Stimulated activated CD4-positive, alpha-beta T cell treated with anti-CD3 and anti-CD28 coated beads, Interleukin-12 subunit alpha, Interleukin-12 subunit beta, amount 100 ng/mL, for 4 hours (primary cell): ENCODE measurements around the gene FAM13B.
"Not testable (repeated sequence)": the region's sequence is repeated elsewhere in the genome, so short reads cannot be mapped to it uniquely, and the experiment has no call there.

Experiments
- DNase-seq: peaks from one replicate; pipeline ENCODE4 v3.0.0-alpha.2; 2020

Gene FAM13B

DNA sequence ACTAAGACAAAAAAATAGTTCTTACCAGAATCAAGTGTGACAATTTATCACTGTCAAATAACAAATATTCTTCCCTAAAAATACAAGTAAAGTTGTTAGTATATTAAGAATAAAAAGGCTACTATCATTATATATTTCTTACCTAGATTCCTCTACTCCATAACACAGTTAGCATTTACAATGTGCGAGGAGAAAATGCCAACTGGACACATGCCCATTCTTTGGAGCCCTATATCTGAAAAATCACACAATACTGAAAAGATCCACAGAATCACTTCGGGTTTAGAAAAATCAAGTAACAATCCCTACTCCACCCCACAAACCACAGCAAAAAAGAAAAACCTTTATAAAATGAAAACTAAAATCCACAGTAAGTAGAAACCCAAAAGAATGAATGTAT, 72.7 kb downstream of the FAM13B start:
- no peak for DNase-seq

GRCh38 chr5:137959488-137959887, 73.4 kb downstream of the FAM13B start:
- DNase-seq: no peak

DNA sequence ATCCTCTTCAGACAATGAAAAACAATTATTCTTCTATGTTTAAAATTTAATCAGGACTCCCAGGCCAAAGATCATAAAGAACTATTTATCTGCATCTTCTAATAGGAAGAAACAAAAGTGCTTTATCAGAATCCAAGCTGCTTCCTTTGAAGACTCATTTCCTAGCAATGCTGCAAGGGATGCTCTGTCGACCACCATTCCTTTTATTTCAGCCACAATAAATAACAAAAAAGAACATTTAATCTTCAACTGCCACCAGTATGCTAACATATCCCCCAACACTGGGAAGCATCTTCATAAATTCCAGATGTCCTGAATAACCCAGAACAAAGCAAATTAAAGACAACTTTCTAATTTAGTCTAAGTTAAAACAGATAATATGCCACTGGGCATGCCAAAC, 74.9 kb downstream of the FAM13B start:
- DNase-seq: no peak

GRCh38 chr5:137954131-137954879, 78.6 kb downstream of the FAM13B start:
- no peak for DNase-seq

DNA sequence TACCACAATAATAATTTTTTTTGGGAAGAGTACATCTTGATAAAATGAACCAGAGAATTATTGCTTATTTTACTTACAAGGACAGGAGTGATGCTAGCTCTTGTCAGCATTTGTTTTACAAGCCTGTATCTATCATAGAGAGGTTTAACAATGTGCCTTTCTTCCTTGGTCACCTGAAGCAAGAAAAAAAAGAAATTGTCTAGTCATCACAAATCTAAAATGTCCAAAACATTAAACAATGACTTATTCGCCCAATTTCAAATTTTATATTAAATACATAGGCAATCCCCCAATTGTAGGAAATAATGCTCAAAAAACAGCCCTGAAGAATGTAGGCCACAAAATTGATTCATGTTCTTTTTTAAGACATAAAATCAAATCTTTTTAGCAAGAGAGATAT, 87.1 kb downstream of the FAM13B start:
- DNase-seq: no peak

DNA sequence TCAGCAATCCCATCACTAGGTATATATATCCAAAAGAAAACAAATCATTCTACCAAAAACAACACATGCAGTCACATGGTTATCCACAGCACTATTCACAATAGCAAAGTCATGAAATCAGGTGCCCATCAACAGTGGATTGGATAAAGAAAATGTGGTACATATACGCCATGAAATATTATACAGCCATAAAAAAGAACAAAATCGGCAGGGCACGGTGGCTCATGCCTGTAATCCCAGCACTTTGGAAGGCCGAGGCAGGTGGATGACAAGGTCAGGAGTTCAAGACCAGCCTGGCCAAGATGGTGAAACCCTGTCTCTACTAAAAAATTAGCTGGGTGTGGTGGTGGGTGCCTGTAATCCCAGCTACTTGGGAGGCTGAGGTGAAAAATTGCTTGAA, 88.6 kb downstream of the FAM13B start:
- DNase-seq: not testable (repeated sequence)

- DNase-seq: no peak
Measured at GRCh38 chr5:137939331-137939730, 93.5 kb downstream of the FAM13B start.

DNA sequence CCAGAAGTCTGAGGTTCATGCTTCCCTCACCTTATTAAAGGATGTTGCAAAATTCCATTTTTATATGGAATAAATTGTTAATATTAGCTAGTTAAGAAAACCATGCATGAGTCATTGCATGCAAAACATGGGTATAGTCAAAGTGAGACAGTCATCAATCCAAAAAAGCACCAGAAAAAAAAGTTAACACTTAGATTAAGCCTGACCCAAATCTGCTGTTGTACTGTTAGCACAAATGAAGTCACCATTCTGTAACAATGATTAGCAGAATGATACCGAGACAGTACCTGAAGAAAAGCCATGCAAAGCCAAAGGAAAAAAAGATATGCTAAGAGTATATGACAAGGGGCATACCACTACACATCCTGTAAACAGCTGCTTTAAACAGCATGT, 94.1 kb downstream of the FAM13B start:
- DNase-seq: no peak

- DNase-seq: no peak
Measured at GRCh38 chr5:137937994-137938750, 94.7 kb downstream of the FAM13B start.

DNA sequence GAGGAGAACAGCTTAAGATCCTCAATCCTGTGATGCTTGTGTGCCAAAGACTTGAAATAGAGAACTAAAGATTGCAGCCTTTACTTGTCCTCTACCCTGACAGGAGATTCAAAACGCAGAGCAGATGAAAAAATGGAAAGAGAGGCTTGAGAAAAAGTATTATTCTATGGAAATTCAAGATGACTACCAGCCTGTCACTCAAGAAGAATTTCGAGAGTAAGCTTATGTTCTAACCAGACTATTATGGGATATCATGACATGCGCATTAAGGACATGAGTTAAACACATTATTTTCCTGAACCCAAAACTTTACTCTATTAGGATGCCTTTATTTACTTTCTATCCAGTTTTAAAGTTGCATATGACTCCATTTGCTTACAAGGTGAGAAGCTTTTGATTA, 97.2 kb downstream of the FAM13B start:
- DNase-seq: no peak

- DNase-seq: no peak
Measured at GRCh38 chr5:137935190-137935589, 97.7 kb downstream of the FAM13B start.

DNA sequence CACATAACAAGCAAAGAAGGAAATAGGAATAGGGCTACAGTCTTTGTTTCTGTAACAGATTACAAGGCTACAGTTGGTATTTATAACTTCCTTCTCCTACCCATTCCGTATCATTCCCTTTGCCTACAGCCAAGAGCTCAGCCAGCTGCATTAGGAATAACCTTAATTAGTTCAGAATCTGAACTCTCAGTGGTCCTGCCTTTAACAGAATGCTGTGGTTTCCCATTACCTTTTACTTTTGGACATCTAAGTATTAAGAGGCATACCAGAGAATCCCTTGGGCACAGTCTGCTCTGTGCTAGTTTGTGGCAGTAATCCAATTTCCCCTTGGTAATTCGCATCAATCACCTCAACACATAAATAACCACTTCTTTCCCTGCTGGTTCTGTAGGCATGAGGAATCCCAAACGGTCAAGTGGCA, 99.4 kb downstream of the FAM13B start:
- DNase-seq: no peak

- DNase-seq: no peak
Measured at GRCh38 chr5:137932800-137933199, 100.1 kb downstream of the FAM13B start.

- no peak for DNase-seq
Measured at GRCh38 chr5:137923856-137924255, 109.0 kb downstream of the FAM13B start.

DNA sequence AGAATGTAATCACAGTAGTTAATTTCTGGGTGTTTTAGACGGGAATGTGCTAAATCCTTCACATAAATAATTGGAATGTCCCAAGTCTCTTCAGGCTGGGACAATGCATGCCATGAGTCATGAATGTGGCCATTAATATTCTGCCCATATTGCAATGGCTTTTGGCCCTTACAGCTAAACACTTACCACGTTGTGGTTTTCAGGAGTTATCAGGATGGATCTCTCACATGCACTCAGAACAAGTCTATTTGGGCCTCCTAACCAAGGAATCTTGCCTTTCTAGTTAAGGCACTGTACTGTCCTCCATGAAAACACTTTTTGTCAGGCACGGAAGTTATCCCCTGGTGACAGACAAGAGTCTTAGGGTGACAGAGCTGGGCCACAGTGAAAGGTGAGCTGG, 110.9 kb downstream of the FAM13B start:
- no peak for DNase-seq

DNA sequence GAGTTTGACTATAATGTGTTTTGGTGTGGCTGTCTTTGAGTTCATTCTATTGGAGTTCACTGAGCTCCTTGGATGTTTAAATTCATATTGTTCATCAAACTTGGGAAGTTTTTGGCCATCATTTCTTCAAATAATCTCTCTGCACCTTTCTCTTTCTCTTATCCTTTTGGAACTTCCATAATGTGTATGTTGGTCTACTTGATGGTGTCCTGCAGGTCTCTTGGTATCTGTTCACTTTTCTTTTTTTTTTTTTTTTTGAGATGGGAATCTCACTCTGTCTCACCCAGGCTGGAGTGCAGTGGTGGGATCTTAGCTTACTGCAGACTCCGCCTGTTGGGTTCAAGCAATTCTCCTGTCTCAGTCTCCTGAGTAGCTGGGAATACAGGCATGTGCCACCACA, 116.0 kb downstream of the FAM13B start:
- DNase-seq: no peak

DNA sequence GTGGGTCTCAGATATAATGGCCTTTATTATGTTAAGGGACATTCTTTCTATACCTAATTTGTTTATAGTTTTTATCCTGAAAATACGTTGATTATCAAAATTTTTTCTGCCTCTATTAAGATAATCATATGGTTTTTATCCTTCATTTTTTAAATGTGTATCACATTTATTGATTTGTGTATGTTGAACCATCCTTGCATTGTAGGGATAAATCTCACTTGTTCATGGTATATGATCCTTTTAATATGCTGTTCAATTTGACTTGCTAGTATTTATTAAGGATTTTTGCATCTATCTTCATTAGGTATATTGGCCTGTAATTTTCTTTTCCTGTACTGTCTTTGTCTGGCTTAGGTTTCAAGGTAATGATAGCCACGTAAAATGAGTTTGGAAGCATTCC, 118.1 kb downstream of the FAM13B start:
- DNase-seq: no peak

GRCh38 chr5:137902408-137903133, 130.3 kb downstream of the FAM13B start:
- no peak for DNase-seq

- DNase-seq: no peak
Measured at GRCh38 chr5:137901011-137901817, 131.7 kb downstream of the FAM13B start.

- no peak for DNase-seq
Measured at GRCh38 chr5:137899493-137899892, 133.4 kb downstream of the FAM13B start.

GRCh38 chr5:137896560-137896959, 136.3 kb downstream of the FAM13B start:
- DNase-seq: no peak

- DNase-seq: no peak
Measured at GRCh38 chr5:137894586-137894985, 138.3 kb downstream of the FAM13B start.

DNA sequence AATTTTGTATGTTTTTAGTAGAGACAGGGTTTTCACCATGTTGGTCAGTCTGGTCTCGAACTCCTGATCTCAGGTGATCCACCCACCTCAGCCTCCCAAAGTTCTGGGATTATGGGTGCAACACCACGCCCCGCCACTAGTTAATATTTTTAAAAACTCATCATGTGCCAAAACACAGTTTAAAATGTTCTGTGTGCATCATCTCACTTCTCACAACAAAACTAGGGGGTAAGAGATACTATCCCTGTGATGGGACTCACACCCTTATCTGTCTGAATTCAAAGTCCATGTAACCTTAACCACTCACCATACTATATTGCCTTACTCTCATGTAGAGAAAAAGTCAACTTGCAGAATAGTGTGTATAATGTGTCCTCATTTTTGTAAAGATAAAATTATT, 141.0 kb downstream of the FAM13B start:
- no peak for DNase-seq
